GM10266 (cell line): ENCODE results near the gene ONECUT3.

Experiments used
- DNase-seq: peaks from one replicate; pipeline ENCODE4 v3.0.0; 2012; ENCODE audit errors: extremely low spot score
- TF ChIP-seq, protein P1 (sequence below): IDR thresholded peaks from 2 replicates; pipeline ENCODE4 v1.5.1; 2012; ENCODE audit warnings: mild to moderate bottlenecking, low read depth; ENCODE audit not compliant: control insufficient read depth, insufficient read depth; ENCODE audit errors: missing control alignments

The ONECUT3 gene

GRCh38 chr19:1806184-1807029, 53.1 kb downstream of the ONECUT3 start:
- no peak for DNase-seq
- TF ChIP-seq, protein P1, sequence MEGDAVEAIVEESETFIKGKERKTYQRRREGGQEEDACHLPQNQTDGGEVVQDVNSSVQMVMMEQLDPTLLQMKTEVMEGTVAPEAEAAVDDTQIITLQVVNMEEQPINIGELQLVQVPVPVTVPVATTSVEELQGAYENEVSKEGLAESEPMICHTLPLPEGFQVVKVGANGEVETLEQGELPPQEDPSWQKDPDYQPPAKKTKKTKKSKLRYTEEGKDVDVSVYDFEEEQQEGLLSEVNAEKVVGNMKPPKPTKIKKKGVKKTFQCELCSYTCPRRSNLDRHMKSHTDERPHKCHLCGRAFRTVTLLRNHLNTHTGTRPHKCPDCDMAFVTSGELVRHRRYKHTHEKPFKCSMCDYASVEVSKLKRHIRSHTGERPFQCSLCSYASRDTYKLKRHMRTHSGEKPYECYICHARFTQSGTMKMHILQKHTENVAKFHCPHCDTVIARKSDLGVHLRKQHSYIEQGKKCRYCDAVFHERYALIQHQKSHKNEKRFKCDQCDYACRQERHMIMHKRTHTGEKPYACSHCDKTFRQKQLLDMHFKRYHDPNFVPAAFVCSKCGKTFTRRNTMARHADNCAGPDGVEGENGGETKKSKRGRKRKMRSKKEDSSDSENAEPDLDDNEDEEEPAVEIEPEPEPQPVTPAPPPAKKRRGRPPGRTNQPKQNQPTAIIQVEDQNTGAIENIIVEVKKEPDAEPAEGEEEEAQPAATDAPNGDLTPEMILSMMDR = no peak

DNA sequence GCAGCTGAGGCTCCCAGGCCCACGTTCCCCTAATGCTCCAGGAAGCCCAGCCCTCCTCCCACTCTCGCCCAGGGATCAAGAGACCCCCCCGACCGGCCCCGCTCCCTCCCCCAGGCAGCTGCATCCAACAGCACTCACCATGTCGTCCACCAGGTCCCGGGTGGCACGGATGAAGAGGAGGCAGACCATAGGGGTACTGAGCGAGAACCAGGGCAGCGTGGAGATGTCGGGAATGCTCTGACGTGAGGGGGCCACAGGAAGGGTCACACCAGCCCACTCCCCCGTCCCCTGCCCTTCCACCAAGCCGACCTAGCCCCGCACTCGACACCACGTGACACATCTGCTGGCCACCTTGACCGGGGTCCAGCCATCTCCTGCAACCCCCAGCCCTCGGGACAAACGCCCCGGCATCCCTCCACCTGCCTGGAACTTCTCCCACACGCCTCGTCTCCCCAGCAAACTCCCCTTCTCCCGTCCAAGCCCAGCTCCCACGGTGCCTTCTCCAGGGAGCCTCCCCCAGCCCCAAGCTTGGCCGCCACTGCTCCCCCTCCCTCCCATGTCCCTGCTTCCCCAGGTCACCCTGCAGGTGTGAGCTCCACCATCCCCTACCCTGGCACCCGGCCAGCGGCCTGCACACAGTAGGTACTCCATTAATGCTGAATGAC, 53.9 kb downstream of the ONECUT3 start:
- DNase-seq = no peak
- TF ChIP-seq, protein P1 = no peak

DNA sequence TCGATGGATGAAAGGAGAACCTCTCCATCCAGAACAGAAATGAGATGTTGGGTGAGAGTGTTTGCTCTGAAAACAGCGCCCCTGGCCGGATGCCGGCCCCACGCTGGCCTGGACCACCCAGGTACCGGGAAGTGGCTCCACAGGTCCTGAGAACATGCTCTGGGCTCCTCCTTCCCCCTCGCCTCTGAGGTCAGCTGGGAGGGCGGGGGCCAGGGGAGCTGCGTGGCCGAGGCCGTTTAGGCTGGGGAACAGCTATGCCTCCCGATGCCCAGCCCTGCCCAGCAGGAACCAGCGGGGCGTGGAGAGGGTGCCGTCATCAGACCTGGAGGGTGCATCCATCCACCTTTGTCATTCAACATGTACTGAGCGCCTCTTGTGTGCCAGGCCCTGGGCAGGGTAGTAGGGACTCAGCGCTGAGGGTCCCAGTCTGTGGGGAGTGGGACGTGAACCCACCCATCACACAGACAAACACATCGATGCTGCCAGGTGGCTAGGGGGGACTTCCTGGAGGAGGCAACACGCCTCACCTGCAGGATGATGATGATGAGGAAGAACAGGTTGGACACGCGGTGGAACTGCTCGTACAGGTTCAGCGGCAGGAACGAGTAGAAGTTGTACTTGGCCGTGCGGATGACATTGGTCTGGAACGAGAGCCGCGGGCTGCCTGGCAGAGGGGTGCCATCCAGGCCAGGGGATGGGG, 54.5 kb downstream of the ONECUT3 start:
- no peak for DNase-seq
- TF ChIP-seq, protein P1 = no peak

- TF ChIP-seq, protein P1 = no peak
- no peak for DNase-seq
Observed at GRCh38 chr19:1808395-1808731, 55.1 kb downstream of the ONECUT3 start.

DNA sequence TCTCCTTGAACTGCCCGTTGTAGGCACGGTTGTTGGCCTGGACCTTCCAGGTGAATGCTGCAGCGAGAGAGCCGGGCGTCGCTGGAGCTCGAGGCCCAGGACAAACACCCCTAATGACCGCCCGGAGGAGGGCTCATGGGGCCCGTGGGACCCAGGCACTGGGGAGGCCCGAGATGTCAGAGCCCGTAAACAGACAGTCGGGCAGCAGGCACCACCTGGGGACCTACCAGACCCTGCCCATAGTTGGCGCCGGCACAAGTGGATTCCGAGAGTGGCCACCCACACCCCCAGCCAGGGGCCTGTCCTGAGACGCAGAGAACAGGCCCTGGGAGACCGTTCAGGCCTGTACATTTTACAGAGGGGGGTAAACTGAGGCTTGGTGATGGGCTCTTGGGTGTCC, 56.4 kb downstream of the ONECUT3 start:
- no peak for DNase-seq
- TF ChIP-seq, protein P1 = no peak

DNA sequence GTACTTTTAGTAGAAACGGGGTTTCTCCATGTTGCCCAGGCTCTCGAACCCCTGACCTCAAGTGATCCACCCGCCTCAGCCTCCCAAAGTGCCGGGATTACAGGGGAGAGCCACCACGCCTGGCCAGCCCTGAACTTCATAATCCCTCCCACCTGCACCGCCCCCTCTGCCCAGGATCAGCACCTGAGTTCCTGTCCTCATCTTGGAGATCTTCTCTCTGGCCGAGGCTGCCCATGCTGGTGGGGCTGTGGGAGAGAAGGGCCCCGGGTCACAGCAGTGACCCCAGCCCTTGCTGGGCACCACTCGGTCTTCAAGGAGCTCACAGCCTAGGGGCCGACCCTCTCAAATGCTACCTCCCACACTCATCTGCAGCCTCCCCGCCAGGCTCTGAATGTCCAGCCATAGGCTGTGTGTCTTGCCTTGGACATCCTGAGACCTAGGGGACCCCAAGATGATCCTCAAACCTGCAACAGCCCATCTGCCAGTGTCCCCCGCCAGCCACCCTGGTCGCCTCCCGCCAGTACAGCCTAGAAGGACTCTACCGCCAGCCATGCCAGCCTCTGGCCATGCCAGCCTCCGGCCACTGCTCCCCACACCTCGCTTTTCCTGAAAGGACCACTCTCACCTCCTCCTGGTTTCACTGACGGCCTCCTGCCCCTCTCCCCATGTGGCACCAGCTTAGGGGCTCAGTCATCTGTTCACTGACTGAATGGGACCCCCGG, 57.3 kb downstream of the ONECUT3 start:
- no peak for DNase-seq
- TF ChIP-seq, protein P1 = no peak
